HG03439 (cell line): ENCODE data around the gene EFR3B.

Experiments used
- ATAC-seq: cut with Tn5 transposase; IDR thresholded peaks from one replicate; pipeline ENCODE4 v1.9.1; 2021; ENCODE audit warnings: mild to moderate bottlenecking, moderate library complexity; ENCODE audit not compliant: unreplicated experiment

Gene EFR3B

GRCh38 chr2:25177211-25177611 lies 135.3 kb downstream of the EFR3B start:
- no peak for ATAC-seq

- ATAC-seq, result no peak
Measured at GRCh38 chr2:25178976-25179375, 137.1 kb downstream of the EFR3B start.

GRCh38 chr2:25184254-25184653 lies 142.4 kb downstream of the EFR3B start:
- no peak for ATAC-seq

- no peak for ATAC-seq
Measured at GRCh38 chr2:25187729-25188350, 146.0 kb downstream of the EFR3B start.

- no peak for ATAC-seq
Measured at GRCh38 chr2:25188405-25188804, 146.5 kb downstream of the EFR3B start.

- no peak for ATAC-seq
Measured at GRCh38 chr2:25190536-25190935, 148.7 kb downstream of the EFR3B start.

- ATAC-seq, result no peak
Measured at GRCh38 chr2:25194576-25195122, 152.8 kb downstream of the EFR3B start.

- no peak for ATAC-seq
Measured at GRCh38 chr2:25197336-25198208, 155.7 kb downstream of the EFR3B start.

GRCh38 chr2:25198209-25198525 lies 156.3 kb downstream of the EFR3B start:
- no peak for ATAC-seq

GRCh38 chr2:25198576-25198975 lies 156.7 kb downstream of the EFR3B start:
- no peak for ATAC-seq

GRCh38 chr2:25201265-25201664 lies 159.4 kb downstream of the EFR3B start:
- ATAC-seq, result no peak

GRCh38 chr2:25201794-25202193 lies 159.9 kb downstream of the EFR3B start:
- ATAC-seq, result no peak

GRCh38 chr2:25202275-25202674 lies 160.4 kb downstream of the EFR3B start:
- ATAC-seq, result no peak

GRCh38 chr2:25204190-25204838 lies 162.4 kb downstream of the EFR3B start:
- no peak for ATAC-seq

- no peak for ATAC-seq
Measured at GRCh38 chr2:25207078-25207545, 165.2 kb downstream of the EFR3B start.
